ENCODE measurements around the gene CNTNAP2.

The CNTNAP2 gene

DNA sequence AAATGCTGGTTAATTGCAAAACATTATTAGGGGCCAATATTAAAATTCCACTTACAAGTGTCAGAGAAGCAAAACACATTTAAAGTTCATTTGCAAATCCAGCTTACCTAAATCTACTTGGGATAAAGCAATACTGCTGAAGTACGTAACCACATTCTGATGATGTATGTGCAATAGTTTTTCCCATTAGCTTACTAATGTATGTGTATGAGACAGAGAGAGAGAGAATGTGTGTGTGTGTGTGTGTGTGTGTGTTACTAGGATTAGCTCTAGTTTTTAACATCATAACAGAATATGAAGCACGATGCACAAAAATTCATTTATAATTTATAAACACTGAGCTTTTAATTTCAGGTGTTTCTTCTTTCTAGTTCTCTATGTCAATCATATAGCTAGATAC is 1399.8 kb downstream of the CNTNAP2 start:
- Mint-ChIP-seq H3K36me3 (ENCODE audit: low read depth) (no peaks in the 10 kb centered on the region), H3K4me1 (ENCODE audit: low read depth) (no peaks in the 10 kb centered on the region), H3K4me3 (no peak overlapping the region), H3K9me3 (peaks cover 10% of the 10 kb centered on the region), H3K27me3 (ENCODE audit: low read depth) (no peaks in the 10 kb centered on the region), H3K27ac (no peak overlapping the region)
- no peak for DNase-seq (ENCODE audit: low spot score)

DNA sequence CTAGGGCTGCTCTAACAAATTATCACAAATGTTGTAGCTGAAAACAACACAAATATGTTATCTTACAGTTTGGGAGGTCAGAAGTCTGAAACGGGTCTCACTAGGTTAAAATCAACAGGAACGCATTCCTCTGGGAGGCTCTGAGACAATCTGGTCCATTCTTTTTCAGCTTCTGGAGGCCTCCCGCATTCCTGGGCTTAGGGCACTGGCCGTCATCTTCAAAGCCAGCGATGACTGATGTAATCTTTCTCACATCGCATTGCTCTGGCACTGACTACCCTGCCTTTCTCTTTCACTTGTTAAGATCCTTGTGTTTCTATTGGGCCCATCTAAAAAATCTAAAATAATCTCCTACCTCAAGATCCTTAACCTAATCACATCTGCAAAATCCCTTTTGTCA is 1402.5 kb downstream of the CNTNAP2 start:
- H3K36me3 Mint-ChIP-seq (ENCODE audit: low read depth) = no peaks in the 10 kb centered on the region
- H3K9me3 Mint-ChIP-seq = peaks cover 10% of the 10 kb centered on the region
- no peaks in the 10 kb centered on the region for H3K27me3 Mint-ChIP-seq (ENCODE audit: low read depth)
- H3K4me3 Mint-ChIP-seq = no peak overlapping the region
- no peaks in the 10 kb centered on the region for H3K4me1 Mint-ChIP-seq (ENCODE audit: low read depth)
- no peak for DNase-seq (ENCODE audit: low spot score)
- no peak overlapping the region for H3K27ac Mint-ChIP-seq

DNA sequence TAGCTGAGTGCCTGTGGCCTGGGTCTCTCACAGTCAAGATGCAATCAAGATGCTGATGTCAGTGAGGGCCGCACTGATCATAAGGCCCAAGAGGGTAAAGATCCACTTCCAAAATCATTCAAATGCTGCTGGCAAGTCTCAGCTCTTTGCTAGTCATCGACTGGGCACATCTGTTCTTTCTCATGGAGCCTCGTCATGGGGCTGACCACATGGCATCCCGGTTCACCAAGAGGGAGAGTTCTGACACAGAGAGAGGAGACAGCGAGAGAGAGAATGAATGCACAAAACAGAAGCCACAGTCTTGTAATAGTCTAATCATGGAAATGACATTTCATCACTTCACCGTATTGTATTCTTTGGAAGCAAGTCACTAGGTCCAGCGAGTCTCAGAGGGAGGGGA is 1406.5 kb downstream of the CNTNAP2 start:
- H3K27me3 Mint-ChIP-seq (ENCODE audit: low read depth) = no peaks in the 10 kb centered on the region
- DNase-seq (ENCODE audit: low spot score) = no peak
- H3K4me3 Mint-ChIP-seq = no peak overlapping the region
- H3K27ac Mint-ChIP-seq = no peak overlapping the region
- peaks cover 13% of the 10 kb centered on the region for H3K9me3 Mint-ChIP-seq
- H3K36me3 Mint-ChIP-seq (ENCODE audit: low read depth) = no peaks in the 10 kb centered on the region
- no peaks in the 10 kb centered on the region for H3K4me1 Mint-ChIP-seq (ENCODE audit: low read depth)

DNA sequence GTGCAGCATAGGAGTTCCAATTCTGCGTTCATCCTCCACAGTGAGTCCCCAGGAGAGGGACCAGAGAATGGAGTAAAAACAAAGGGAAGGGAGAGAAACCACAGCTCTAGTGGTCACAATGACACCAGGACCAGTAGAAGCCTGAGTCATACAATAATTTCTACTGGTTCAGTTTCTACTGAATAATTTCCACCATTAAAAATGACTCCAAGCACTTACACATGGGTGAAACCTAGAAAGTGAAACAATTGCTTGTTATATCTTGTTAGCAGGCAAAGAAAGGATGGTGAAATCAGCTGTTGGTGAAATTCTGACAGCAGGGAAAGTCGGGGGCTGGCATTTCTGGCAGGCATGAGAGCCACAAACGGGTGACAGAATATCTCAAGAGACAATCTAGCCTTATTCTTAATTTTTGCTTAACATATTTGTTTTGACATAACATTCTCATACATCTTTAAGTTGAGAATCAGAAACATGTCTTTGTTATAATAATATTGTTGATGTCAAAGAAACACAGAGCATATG is 1408.2 kb downstream of the CNTNAP2 start:
- Mint-ChIP-seq H3K27me3 (ENCODE audit: low read depth) (no peaks in the 10 kb centered on the region), H3K4me3 (no peak overlapping the region), H3K36me3 (ENCODE audit: low read depth) (no peaks in the 10 kb centered on the region), H3K4me1 (ENCODE audit: low read depth) (no peaks in the 10 kb centered on the region), H3K9me3 (peaks cover 8% of the 10 kb centered on the region), H3K27ac (no peak overlapping the region)
- no peak for DNase-seq (ENCODE audit: low spot score)

DNA sequence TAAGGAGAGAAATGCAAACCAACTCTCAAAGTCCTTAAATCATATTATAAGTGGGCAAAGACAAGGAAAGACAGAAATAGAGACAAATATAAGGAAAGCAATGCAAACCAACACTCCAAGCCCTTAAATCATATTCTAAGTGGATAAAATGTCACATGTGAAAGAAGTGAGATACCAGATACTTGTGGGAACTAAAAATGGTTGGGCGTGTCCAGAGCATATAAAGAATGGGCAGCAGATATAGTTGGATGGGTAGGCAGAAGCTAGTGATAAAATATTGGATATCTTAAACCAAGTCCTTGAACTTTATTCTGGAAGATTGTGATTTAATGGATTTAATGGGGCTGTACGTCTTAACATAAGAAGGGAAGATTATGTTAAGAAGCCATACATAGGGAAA is 1408.7 kb downstream of the CNTNAP2 start:
- Mint-ChIP-seq H3K27me3 (ENCODE audit: low read depth) (no peaks in the 10 kb centered on the region), H3K27ac (no peak overlapping the region), H3K9me3 (peaks cover 8% of the 10 kb centered on the region), H3K4me1 (ENCODE audit: low read depth) (no peaks in the 10 kb centered on the region), H3K4me3 (no peak overlapping the region), H3K36me3 (ENCODE audit: low read depth) (no peaks in the 10 kb centered on the region)
- no peak for DNase-seq (ENCODE audit: low spot score)

DNA sequence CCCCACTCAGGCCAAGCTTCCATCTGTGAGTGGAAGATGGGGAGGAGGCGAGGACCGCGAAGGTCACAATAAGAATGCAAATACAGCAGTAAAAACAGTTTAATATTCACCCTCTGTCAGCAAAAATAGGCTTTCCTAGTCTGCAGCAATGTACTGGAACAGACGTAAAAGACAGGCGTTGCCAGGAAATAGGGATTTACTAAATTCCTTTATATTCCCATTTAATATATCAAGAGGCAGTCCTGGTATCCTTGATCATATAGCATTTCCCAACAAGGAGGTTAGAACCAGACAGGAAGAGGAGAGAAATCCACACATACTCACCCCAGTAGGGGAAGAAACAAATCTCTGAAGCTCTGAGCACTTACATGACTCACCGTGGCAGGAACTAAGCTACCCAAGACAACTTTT is 1419.1 kb downstream of the CNTNAP2 start:
- Mint-ChIP-seq H3K27me3 (ENCODE audit: low read depth) (no peaks in the 10 kb centered on the region), H3K27ac (no peak overlapping the region), H3K9me3 (peaks cover 10% of the 10 kb centered on the region), H3K4me3 (no peak overlapping the region), H3K36me3 (ENCODE audit: low read depth) (no peaks in the 10 kb centered on the region), H3K4me1 (ENCODE audit: low read depth) (no peaks in the 10 kb centered on the region)
- no peak for DNase-seq (ENCODE audit: low spot score)

DNA sequence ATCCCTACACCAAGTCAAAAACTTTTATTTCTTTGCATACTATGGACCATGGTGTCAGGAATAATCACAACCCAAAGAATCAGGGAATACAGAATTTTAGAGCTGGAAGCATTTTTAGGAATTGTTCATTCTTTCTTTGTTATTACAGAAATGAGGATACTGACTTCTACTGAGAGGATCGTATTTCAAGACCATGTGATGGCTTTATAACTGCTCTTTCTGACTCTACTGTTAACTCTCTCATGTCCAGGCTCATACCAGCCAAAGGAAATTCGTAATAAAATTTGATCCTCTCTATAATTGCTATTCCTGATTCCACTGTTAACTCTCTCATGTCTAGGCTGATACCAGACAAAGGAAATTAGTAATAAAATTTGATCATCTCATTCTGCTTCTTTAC is 1423.1 kb downstream of the CNTNAP2 start:
- H3K4me1 Mint-ChIP-seq (ENCODE audit: low read depth) = no peaks in the 10 kb centered on the region
- no peak overlapping the region for H3K27ac Mint-ChIP-seq
- H3K36me3 Mint-ChIP-seq (ENCODE audit: low read depth) = no peaks in the 10 kb centered on the region
- peaks cover 28% of the 10 kb centered on the region for H3K9me3 Mint-ChIP-seq
- no peak overlapping the region for H3K4me3 Mint-ChIP-seq
- no peaks in the 10 kb centered on the region for H3K27me3 Mint-ChIP-seq (ENCODE audit: low read depth)
- DNase-seq (ENCODE audit: low spot score) = no peak

DNA sequence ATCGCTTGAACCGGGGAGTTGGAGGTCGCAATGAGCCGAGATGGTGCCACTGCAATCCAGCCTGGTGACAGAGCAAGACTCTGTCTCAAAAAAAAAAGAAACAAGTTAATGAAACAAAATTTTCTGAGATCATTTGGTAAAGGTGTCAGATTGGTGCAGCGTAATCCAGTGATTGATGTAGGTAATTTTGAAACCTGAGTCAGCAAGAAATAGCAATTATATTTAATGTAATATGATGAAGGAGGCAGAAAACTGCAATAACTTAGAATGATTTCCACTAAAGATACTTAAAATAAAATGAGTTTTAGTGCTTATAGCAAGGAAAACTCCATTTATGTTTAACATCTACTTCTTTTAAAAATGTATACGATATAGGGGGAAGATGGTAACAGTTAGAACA is 1424.1 kb downstream of the CNTNAP2 start:
- Mint-ChIP-seq H3K4me1 (ENCODE audit: low read depth) (no peaks in the 10 kb centered on the region), H3K36me3 (ENCODE audit: low read depth) (no peaks in the 10 kb centered on the region), H3K27ac (no peak overlapping the region), H3K9me3 (peaks cover 27% of the 10 kb centered on the region), H3K27me3 (ENCODE audit: low read depth) (no peaks in the 10 kb centered on the region), H3K4me3 (no peak overlapping the region)
- DNase-seq (ENCODE audit: low spot score) = no peak

DNA sequence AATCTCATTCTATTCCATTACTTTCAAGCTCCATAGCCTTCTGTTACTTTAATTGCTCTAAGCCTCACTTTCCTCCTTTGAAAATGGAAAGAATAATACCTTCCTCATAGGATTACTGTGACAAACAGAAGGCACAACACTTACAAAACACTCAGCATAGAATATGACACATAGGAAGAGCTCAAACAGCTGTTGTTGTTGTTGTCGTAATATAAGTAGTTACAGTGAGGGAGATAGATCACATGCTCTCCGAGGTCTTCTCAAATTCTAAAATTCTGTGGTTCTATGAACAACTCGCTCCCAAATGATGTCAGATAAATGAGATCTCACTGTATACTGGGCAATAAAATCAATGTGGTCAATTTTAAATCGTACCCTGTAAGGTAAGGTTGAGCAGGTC is 1424.7 kb downstream of the CNTNAP2 start:
- H3K4me1 Mint-ChIP-seq (ENCODE audit: low read depth) = no peaks in the 10 kb centered on the region
- H3K36me3 Mint-ChIP-seq (ENCODE audit: low read depth) = no peaks in the 10 kb centered on the region
- no peaks in the 10 kb centered on the region for H3K27me3 Mint-ChIP-seq (ENCODE audit: low read depth)
- H3K4me3 Mint-ChIP-seq = no peak overlapping the region
- H3K27ac Mint-ChIP-seq = no peak overlapping the region
- peaks cover 28% of the 10 kb centered on the region for H3K9me3 Mint-ChIP-seq
- DNase-seq (ENCODE audit: low spot score) = no peak

DNA sequence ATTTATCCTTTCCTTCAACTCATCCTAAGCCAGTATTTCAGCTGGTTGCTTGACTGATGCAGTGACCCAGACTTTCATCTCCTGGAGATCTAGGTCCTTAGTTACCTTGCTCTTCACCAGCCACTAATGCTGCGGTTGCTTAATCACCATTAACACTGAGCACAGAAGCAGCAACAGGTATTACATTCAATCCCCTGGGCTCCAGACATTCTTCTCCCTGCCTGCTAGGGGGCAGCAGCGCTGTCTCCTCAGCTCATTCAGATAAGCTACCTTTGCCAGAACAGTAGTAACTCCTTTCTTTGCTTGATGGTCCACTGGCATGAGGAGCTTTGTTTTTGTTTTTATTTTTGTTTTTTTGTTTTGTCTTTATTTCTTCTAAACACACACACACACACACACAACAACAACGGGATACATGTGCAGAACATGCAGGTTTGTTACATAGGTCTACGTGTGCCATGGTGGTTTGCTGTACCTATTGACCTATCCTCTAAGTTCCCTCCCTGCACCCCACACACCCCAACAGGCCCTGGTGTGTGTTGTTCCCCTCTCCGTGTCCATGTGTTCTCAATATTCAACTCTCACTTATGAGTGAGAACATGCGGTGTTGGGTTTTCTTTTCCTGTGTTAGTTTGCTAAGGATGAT is 1430.8 kb downstream of the CNTNAP2 start:
- Mint-ChIP-seq H3K36me3 (ENCODE audit: low read depth) (no peaks in the 10 kb centered on the region), H3K27me3 (ENCODE audit: low read depth) (no peaks in the 10 kb centered on the region), H3K4me1 (ENCODE audit: low read depth) (no peaks in the 10 kb centered on the region), H3K4me3 (no peak overlapping the region), H3K9me3 (peaks cover 23% of the 10 kb centered on the region), H3K27ac (no peak overlapping the region)
- no peak for DNase-seq (ENCODE audit: low spot score)

DNA sequence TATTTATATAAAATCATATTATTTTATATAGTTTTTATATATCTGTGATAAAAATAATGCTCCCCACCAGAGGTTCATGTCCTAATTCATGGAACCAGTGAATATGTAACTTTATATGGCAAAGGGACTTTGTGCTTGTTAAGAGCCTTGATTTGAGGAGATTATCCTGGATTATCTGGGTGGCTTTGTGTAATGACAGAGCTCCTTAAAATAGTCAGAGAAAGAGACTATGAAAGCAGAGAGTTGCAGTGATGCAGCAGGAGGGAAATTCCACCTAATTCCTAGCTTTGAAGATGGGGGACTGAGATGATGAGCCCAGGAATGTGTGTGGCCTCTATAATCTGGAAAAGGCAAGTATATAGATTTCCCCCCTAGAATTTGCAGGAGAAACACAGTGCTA is 1439.7 kb downstream of the CNTNAP2 start:
- Mint-ChIP-seq H3K36me3 (ENCODE audit: low read depth) (no peaks in the 10 kb centered on the region), H3K4me1 (ENCODE audit: low read depth) (no peaks in the 10 kb centered on the region), H3K27ac (no peak overlapping the region), H3K9me3 (peaks cover 9% of the 10 kb centered on the region), H3K4me3 (no peak overlapping the region), H3K27me3 (ENCODE audit: low read depth) (no peaks in the 10 kb centered on the region)
- DNase-seq (ENCODE audit: low spot score) = no peak

DNA sequence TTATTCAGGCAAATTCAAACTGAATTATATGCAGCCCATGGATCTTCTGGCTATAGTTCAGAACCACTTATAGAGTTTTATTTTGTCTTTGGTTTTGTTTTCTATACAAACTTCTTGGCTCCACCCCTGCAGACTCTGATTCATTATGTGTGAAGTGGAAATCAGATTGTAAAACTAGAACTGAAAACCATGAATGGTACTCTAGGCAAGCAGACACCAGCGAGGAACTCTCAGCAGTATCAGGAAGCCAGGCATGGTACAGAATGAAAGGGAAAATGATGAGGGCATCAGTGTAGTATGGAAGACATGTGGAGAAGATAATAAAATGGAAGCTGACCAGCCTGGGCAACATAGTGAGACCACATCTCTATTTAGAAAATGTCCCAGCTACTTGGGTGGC is 1447.1 kb downstream of the CNTNAP2 start:
- no peaks in the 10 kb centered on the region for H3K4me1 Mint-ChIP-seq (ENCODE audit: low read depth)
- H3K36me3 Mint-ChIP-seq (ENCODE audit: low read depth) = no peaks in the 10 kb centered on the region
- no peak overlapping the region for H3K27ac Mint-ChIP-seq
- no peak overlapping the region for H3K4me3 Mint-ChIP-seq
- no peaks in the 10 kb centered on the region for H3K27me3 Mint-ChIP-seq (ENCODE audit: low read depth)
- peaks cover 33% of the 10 kb centered on the region for H3K9me3 Mint-ChIP-seq
- no peak for DNase-seq (ENCODE audit: low spot score)

DNA sequence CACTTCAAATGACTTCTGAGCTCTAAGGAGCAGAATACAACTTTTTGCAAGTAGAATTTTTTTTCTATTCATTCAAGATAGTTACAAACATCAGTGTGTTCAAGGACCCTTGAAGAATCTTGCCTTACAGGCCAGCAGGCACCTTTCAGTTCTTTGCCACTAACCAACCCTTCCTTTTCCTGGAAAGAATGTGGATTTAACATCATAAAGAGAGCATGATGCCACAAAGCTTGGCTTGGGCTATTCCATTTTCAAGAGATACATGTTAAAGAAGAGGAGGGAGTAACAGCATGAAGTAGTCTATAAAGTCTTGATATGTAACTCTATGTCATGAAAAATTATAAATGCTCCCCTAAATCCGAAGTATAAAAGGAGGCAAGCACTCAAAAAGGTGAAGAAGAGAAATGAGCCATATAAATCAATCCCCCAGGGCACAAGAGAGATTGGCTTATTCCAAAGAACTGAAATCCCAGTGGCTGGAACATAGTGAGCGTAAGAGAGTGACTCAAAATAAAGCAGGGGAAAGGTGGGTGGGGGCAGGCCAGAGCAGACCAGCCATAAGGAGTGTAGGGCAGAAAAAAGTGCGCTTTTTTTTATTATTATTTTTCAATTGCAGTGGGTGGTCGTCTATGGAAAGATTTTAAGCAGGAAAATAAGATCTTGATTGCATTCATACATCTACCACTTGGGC is 1448.3 kb downstream of the CNTNAP2 start:
- no peaks in the 10 kb centered on the region for H3K36me3 Mint-ChIP-seq (ENCODE audit: low read depth)
- H3K9me3 Mint-ChIP-seq = peaks cover 37% of the 10 kb centered on the region
- no peak overlapping the region for H3K4me3 Mint-ChIP-seq
- no peaks in the 10 kb centered on the region for H3K27me3 Mint-ChIP-seq (ENCODE audit: low read depth)
- H3K27ac Mint-ChIP-seq = no peak overlapping the region
- no peak for DNase-seq (ENCODE audit: low spot score)
- H3K4me1 Mint-ChIP-seq (ENCODE audit: low read depth) = no peaks in the 10 kb centered on the region

DNA sequence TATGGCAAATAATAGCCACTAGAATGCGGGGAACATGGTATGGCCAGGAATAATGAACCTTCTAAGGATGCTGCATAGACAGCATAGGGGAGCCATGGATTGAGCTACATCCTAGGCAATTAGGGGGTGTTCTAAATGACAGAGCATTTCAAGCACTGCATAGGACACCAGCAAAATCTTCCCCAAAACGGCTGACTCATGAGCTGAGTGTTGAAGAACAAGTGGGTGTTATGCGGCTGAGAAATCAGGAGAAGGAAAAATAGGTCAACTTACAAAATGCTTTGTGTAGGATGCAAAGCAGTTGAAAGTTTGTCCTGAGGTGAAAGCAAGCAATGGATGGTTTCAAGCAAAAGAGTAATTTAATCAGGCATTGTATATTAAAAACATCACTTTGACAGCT is 1450.4 kb downstream of the CNTNAP2 start:
- Mint-ChIP-seq H3K36me3 (ENCODE audit: low read depth) (no peaks in the 10 kb centered on the region), H3K9me3 (peaks cover 35% of the 10 kb centered on the region), H3K27me3 (ENCODE audit: low read depth) (no peaks in the 10 kb centered on the region), H3K27ac (no peak overlapping the region), H3K4me1 (ENCODE audit: low read depth) (no peaks in the 10 kb centered on the region), H3K4me3 (no peak overlapping the region)
- DNase-seq (ENCODE audit: low spot score) = no peak
